ENCODE measurements around the gene DMRTC2.
"Not testable (repeated sequence)": the region's sequence is repeated elsewhere in the genome, so short reads cannot be mapped to it uniquely, and the experiment has no call there.

Gene DMRTC2

GRCh38 chr19:41870401-41870873 is 25.6 kb downstream of the DMRTC2 start:
- TF ChIP-seq GATA1 (IDR thresholded peaks at IDR 0.05; ENCODE audit: low read depth, low read length) (no peak), POLR2A (IDR thresholded peaks at IDR 0.05; ENCODE audit: low read length) (no peak)
- DNase-seq, result peak in 1 of 2 experiments; percentile 38

- no peak for TF ChIP-seq GATA1 (IDR thresholded peaks at IDR 0.05; ENCODE audit: low read depth, low read length)
- TF ChIP-seq POLR2A (IDR thresholded peaks at IDR 0.05; ENCODE audit: low read length), result peak; percentile 32
- DNase-seq, result no peak
Measured at GRCh38 chr19:41871573-41872383, 26.9 kb downstream of the DMRTC2 start.

DNA sequence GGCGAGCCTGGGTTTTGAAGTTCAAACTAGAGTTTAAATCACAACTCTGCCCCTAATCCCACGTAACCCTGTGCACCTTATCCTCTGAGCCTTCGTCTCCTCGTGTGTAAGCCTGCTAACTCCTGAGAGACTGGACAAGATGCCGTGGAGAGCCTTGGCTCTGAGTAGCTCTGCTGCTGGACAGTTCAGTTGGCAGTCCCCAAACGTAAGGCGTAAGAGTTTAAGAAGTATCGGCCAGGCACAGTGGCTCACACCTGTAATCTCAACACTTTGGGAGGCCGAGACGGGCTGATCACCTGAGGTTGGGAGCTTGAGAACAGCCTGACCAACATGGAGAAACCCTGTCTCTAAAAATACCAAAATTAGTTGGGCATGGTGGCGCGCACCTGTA is 27.5 kb downstream of the DMRTC2 start:
- DNase-seq, result no peak

GRCh38 chr19:41872775-41873647 is 28.2 kb downstream of the DMRTC2 start:
- no peak for TF ChIP-seq GATA1 (IDR thresholded peaks at IDR 0.05; ENCODE audit: low read depth, low read length)
- peak; percentile 56 for TF ChIP-seq POLR2A (IDR thresholded peaks at IDR 0.05; ENCODE audit: low read length)

More for the DNA sequence above, 27.5 kb downstream of the DMRTC2 start:
- TF ChIP-seq POLR2A (IDR thresholded peaks at IDR 0.05; ENCODE audit: low read length), result no peak
- no peak for TF ChIP-seq GATA1 (IDR thresholded peaks at IDR 0.05; ENCODE audit: low read depth, low read length)

GRCh38 chr19:41875973-41876372 is 31.1 kb downstream of the DMRTC2 start:
- DNase-seq, result not testable (repeated sequence)

More at GRCh38 chr19:41872775-41873647, 28.2 kb downstream of the DMRTC2 start:
- DNase-seq, result peak; percentile 56 to 58

- TF ChIP-seq GATA1 (IDR thresholded peaks at IDR 0.05; ENCODE audit: low read depth, low read length), result no peak
- no peak for TF ChIP-seq POLR2A (IDR thresholded peaks at IDR 0.05; ENCODE audit: low read length)
- no peak for DNase-seq
Measured at GRCh38 chr19:41876847-41877832, 32.3 kb downstream of the DMRTC2 start, which contains the start of gene CD79A. CD79A (plus strand) TSS chr19:41877279; CDS start chr19:41877305, 26 bp downstream.

DNA sequence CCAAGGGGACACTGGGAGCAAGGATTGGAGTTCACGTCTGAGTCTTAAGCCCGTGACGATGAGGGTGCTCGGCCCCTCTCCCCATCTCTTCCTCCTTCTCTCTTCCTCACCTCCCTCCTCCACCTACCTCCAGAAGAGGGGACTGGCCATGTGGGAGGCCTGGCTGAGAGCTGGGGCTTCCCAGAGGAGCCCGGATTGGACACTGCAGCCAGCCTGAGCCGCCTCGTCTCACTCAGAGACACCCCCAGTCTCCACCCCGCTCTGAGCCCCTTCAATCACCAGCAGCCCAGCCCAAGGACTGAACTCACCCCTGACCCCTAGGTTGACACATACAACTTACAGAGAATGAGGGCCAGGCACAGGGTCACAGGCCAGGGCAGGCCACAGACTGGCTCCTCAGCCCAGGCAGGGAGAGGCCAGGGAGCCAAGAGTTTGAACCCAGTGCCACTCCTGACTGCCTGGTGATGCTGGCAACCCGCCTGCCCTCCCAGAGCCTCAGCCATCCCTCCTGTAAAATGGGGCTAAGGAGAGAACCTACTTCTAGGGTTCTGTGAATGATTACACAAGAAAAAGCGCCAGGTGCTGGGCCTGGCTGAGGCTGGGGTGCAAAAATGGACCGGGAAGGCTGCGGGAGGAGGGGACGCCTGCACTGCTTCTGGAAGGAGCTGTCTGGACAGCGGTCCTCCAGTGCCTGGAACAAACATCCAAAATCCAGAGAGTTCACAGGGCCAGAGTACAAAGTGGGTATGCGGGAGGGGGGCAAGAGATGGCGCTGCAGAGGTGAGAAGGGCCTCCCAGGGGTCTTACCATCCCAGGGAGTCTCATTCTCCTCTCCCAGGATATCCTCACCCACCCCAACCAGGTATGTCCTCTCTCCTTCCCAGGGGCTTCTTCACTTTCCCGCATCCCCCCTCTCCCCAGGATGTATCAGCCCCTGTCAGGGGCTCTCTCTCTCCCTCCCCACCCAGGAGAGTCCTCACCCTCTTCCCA is 33.4 kb downstream of the DMRTC2 start:
- no peak for TF ChIP-seq GATA1 (IDR thresholded peaks at IDR 0.05; ENCODE audit: low read depth, low read length)
- TF ChIP-seq POLR2A (IDR thresholded peaks at IDR 0.05; ENCODE audit: low read length), result no peak
- no peak for DNase-seq

- no peak for TF ChIP-seq GATA1 (IDR thresholded peaks at IDR 0.05; ENCODE audit: low read depth, low read length)
- no peak for TF ChIP-seq POLR2A (IDR thresholded peaks at IDR 0.05; ENCODE audit: low read length)
- no peak for DNase-seq
Measured at GRCh38 chr19:41879080-41879479, 34.2 kb downstream of the DMRTC2 start.

- TF ChIP-seq POLR2A (IDR thresholded peaks at IDR 0.05; ENCODE audit: low read length) (no peak), GATA1 (IDR thresholded peaks at IDR 0.05; ENCODE audit: low read depth, low read length) (no peak)
- DNase-seq, result no peak
Measured at GRCh38 chr19:41879670-41880328, 35.0 kb downstream of the DMRTC2 start.

- DNase-seq, result no peak
- no peak for TF ChIP-seq POLR2A (IDR thresholded peaks at IDR 0.05; ENCODE audit: low read length)
- no peak for TF ChIP-seq GATA1 (IDR thresholded peaks at IDR 0.05; ENCODE audit: low read depth, low read length)
Measured at GRCh38 chr19:41880329-41880708, 35.5 kb downstream of the DMRTC2 start.

DNA sequence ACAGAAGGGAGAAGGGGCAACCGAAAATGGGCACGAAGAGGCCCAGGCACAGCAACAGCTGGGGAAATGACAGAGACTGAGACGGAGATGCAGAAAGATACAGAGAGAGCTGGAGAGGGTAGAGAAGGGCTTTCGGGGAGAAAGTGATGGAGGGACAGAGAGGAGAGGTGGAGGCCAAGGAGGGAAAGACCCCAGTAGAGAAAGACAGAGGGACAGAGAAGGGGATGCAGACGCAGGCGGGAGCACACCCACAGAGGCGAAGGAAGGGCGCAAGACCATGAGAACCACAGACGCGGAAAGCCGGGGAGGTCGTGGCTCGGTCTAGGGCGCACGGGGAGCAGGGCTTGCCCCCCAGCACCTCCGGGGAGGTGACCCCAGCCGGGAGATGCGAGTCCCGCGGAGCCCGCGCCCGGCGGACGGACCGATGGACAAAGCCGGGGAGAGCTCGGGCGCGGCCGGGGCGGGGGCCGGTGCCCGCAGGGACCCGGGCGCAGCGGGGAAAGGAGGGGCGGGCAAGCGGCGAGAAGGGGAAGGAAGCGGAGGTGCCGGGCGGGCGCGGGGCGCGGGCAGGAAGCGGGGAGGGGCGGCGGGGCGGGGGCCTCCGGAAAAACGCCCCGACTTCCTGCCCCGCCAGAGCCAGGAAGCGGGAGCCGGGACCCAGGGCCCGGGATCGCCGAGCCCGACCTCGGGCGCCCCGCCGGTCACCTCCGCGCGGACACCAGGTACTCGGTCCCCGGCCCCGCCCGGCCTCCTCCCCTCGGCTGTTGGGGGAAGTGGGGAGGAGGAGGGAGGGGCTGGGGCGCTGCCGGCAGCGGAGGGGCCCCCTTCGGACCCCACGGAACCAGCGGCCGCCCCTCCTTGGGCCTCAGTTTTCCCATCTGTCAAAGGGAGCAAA is 38.0 kb downstream of the DMRTC2 start, which contains the start of gene ARHGEF1:
Gene ARHGEF1, plus strand, starts transcription at position 617 of the 895 bp plus-strand sequence. CDS start 4,899 bp downstream, outside the sequence.
- DNase-seq, result no peak
- TF ChIP-seq GATA1 (IDR thresholded peaks at IDR 0.05; ENCODE audit: low read depth, low read length) (no peak), POLR2A (IDR thresholded peaks at IDR 0.05; ENCODE audit: low read length) (no peak)

Measured in erythroblast (primary cell).